MM.1S (cell line): ENCODE data around the gene SORCS2.

Experiments used
- DNase-seq: peaks from one replicate; pipeline ENCODE4 v3.0.0-alpha.2; 2015
- H2AFZ ChIP-seq: fragments of 300-600 bp; sonication (generic); 2 replicates; pipeline ENCODE4 v1.6.0; 2016; ENCODE audit warnings: antibody characterized with exemption, low read length
- H3F3A ChIP-seq: fragments of 300-600 bp; sonication (generic); 2 replicates; pipeline ENCODE4 v1.6.1; 2016; ENCODE audit warnings: mild to moderate bottlenecking, antibody characterized with exemption, low read length, moderate library complexity, mixed read lengths; ENCODE audit not compliant: insufficient read depth
- H3K27ac ChIP-seq: fragments of 300-600 bp; sonication (generic); 2 replicates; pipeline ENCODE4 v1.5.1; 2016; ENCODE audit warnings: mild to moderate bottlenecking, low read length
- H3K27me3 ChIP-seq: fragments of 300-600 bp; sonication (generic); replicated peaks from 2 replicates; pipeline ENCODE4 v1.6.0; 2016; ENCODE audit warnings: low read length; ENCODE audit not compliant: insufficient read depth
- H3K36me3 ChIP-seq: fragments of 300-600 bp; sonication (generic); replicated peaks from 2 replicates; pipeline ENCODE4 v1.6.1; 2016; ENCODE audit warnings: mild to moderate bottlenecking, low read length, mixed read lengths; ENCODE audit not compliant: insufficient read depth
- H3K4me1 ChIP-seq: fragments of 300-600 bp; sonication (generic); 2 replicates; pipeline ENCODE4 v1.6.1; 2016; ENCODE audit warnings: low read length, mixed read lengths
- H3K4me2 ChIP-seq: fragments of 300-600 bp; sonication (generic); 2 replicates; pipeline ENCODE4 v1.6.0; 2016; ENCODE audit warnings: low read depth, low read length
- H3K4me3 ChIP-seq: fragments of 300-600 bp; sonication (generic); 2 replicates; pipeline ENCODE4 v1.5.1; 2016; ENCODE audit warnings: low read length, mixed read lengths
- H3K79me2 ChIP-seq: fragments of 300-600 bp; sonication (generic); 2 replicates; pipeline ENCODE4 v1.6.1; 2016; ENCODE audit warnings: mixed run types, low read length, mixed read lengths
- H3K9ac ChIP-seq: fragments of 300-600 bp; sonication (generic); 2 replicates; pipeline ENCODE4 v1.6.1; 2016; ENCODE audit warnings: low read length, mixed read lengths
- H3K9me2 ChIP-seq: fragments of 300-600 bp; sonication (generic); replicated peaks from 2 replicates; pipeline ENCODE4 v1.6.1; 2016; ENCODE audit warnings: mild to moderate bottlenecking, low read length, mixed read lengths; ENCODE audit not compliant: insufficient read depth
- H3K9me3 ChIP-seq: fragments of 300-600 bp; sonication (generic); replicated peaks from 2 replicates; pipeline ENCODE4 v1.6.1; 2016; ENCODE audit warnings: mild to moderate bottlenecking, low read length, mixed read lengths; ENCODE audit not compliant: insufficient read depth
- H4K20me1 ChIP-seq: fragments of 300-600 bp; sonication (generic); 2 replicates; pipeline ENCODE4 v1.6.1; 2016; ENCODE audit warnings: mild to moderate bottlenecking, low read length, moderate library complexity, mixed read lengths; ENCODE audit not compliant: insufficient read depth
- CTCF ChIP-seq: fragments of 300-600 bp; sonication (generic); IDR thresholded peaks from 2 replicates; pipeline ENCODE4 v1.5.1; 2016; ENCODE audit warnings: antibody characterized with exemption, low read length, mixed read lengths
- EZH2 ChIP-seq: fragments of 300-600 bp; sonication (generic); optimal IDR thresholded peaks from 2 replicates; pipeline ENCODE3; 2017; ENCODE audit warnings: low read depth, mild to moderate bottlenecking, antibody characterized with exemption, low read length, mixed read lengths
- EZH2phosphoT487 ChIP-seq: fragments of 300-600 bp; sonication (generic); IDR thresholded peaks from 2 replicates; pipeline ENCODE4 v1.6.1; 2018; ENCODE audit warnings: antibody characterized with exemption, low read length

SORCS2 gene

GRCh38 chr4:7700665-7701064 is 508.3 kb downstream of the SORCS2 start:
- Histone ChIP-seq H2AFZ (no peak overlapping the region), H3K79me2 (no peaks in the 10 kb centered on the region), H3K9ac (no peak overlapping the region), H3K9me2 (no peaks in the 10 kb centered on the region), H3K9me3 (no peaks in the 10 kb centered on the region), H3K4me1 (no peaks in the 10 kb centered on the region), H3F3A (no peaks in the 10 kb centered on the region), H3K4me2 (no peak overlapping the region), H4K20me1 (no peaks in the 10 kb centered on the region), H3K27ac (no peak overlapping the region), H3K27me3 (peaks cover 89% of the 10 kb centered on the region), H3K4me3 (no peak overlapping the region), H3K36me3 (no peaks in the 10 kb centered on the region)
- DNase-seq = no peak
- no peak for TF ChIP-seq EZH2
- no peak for TF ChIP-seq EZH2phosphoT487
- TF ChIP-seq CTCF = no peak

- no peak for DNase-seq
- no peak overlapping the region for H3K27ac ChIP-seq
- H3F3A ChIP-seq = no peaks in the 10 kb centered on the region
- no peaks in the 10 kb centered on the region for H3K9me3 ChIP-seq
- H3K27me3 ChIP-seq = peaks cover 83% of the 10 kb centered on the region
- no peak overlapping the region for H3K4me2 ChIP-seq
- H3K4me1 ChIP-seq = no peaks in the 10 kb centered on the region
- no peaks in the 10 kb centered on the region for H3K79me2 ChIP-seq
- H4K20me1 ChIP-seq = no peaks in the 10 kb centered on the region
- H3K4me3 ChIP-seq = no peak overlapping the region
- H3K9me2 ChIP-seq = no peaks in the 10 kb centered on the region
- H3K9ac ChIP-seq = no peak overlapping the region
- no peak overlapping the region for H2AFZ ChIP-seq
- TF ChIP-seq EZH2phosphoT487 (no peak), EZH2 (no peak), CTCF (no peak)
- H3K36me3 ChIP-seq = no peaks in the 10 kb centered on the region
Observed at GRCh38 chr4:7701866-7702649, 509.7 kb downstream of the SORCS2 start.

- Histone ChIP-seq H3K79me2 (no peaks in the 10 kb centered on the region), H3K27me3 (peaks cover 83% of the 10 kb centered on the region), H4K20me1 (no peaks in the 10 kb centered on the region), H3F3A (no peaks in the 10 kb centered on the region), H2AFZ (no peak overlapping the region), H3K27ac (no peak overlapping the region), H3K9me3 (no peaks in the 10 kb centered on the region), H3K9me2 (no peaks in the 10 kb centered on the region), H3K4me1 (no peaks in the 10 kb centered on the region), H3K36me3 (no peaks in the 10 kb centered on the region), H3K4me3 (no peak overlapping the region), H3K4me2 (no peak overlapping the region), H3K9ac (no peak overlapping the region)
- TF ChIP-seq CTCF (peak; percentile 31; the same call in 1 of the 2 replicates), EZH2 (no peak)
- DNase-seq = peak; percentile 38
Observed at GRCh38 chr4:7703688-7704087, 511.4 kb downstream of the SORCS2 start.
